Brain microvascular endothelial cell (primary cell): ENCODE measurements around the gene AKIRIN2.

Experiments used
- DNase-seq: peaks from one replicate; pipeline ENCODE4 v3.0.0-alpha.2; 2020
- H3K27ac ChIP-seq: fragments of 250-450 bp; sonication (Bioruptor Pico); 2 replicates; pipeline ENCODE4 v1.5.1; 2020; ENCODE audit warnings: mild to moderate bottlenecking, moderate library complexity
- H3K27me3 ChIP-seq: fragments of 250-450 bp; sonication (Bioruptor Pico); replicated peaks from 2 replicates; pipeline ENCODE4 v1.5.1; 2020; ENCODE audit warnings: mild to moderate bottlenecking
- H3K36me3 ChIP-seq: fragments of 250-450 bp; sonication (Bioruptor Pico); replicated peaks from 2 replicates; pipeline ENCODE4 v1.5.1; 2020; ENCODE audit warnings: mild to moderate bottlenecking
- H3K4me3 ChIP-seq: 2 replicates; pipeline ENCODE4 v1.5.1; 2011; ENCODE audit warnings: low read depth, mild to moderate bottlenecking, control low read depth, low read length, moderate library complexity
- CTCF ChIP-seq: IDR thresholded peaks from 2 replicates; pipeline ENCODE4 v1.5.1; 2011; ENCODE audit warnings: low read depth, mild to moderate bottlenecking, moderate library complexity, low read length, control low read depth, inconsistent platforms; ENCODE audit errors: missing control alignments
- in situ Hi-C: cut with HindIII; loops from 2 replicates; pipeline ENCODE4 v1.10.0; 2017; ENCODE audit warnings: low sequenced_read_pairs, low pct_ligation_motif_present

The AKIRIN2 gene

GRCh38 chr6:87701676-87702588, at the start of gene AKIRIN2:
AKIRIN2 (minus strand) TSS chr6:87702233; CDS start chr6:87701684, 549 bp downstream.
- Histone ChIP-seq H3K27me3 (no peaks in the 10 kb centered on the region), H3K4me3 (peak within 1 kb of the TSS; percentile 90), H3K36me3 (no peaks in the 10 kb centered on the region), H3K27ac (peak within 1 kb of the TSS; percentile 90)
- DNase-seq, result peak; percentile 99
- in situ Hi-C loops, result no loop called here
- no peak for TF ChIP-seq CTCF

GRCh38 chr6:87747646-87748045, 45.6 kb upstream of the AKIRIN2 start:
- no peaks in the 10 kb centered on the region for H3K27me3 ChIP-seq
- H3K36me3 ChIP-seq, result no peaks in the 10 kb centered on the region
- H3K27ac ChIP-seq, result no peak overlapping the region
- TF ChIP-seq CTCF, result no peak
- no peak overlapping the region for H3K4me3 ChIP-seq
- DNase-seq, result no peak
- in situ Hi-C loops, result no loop called here

GRCh38 chr6:87745966-87746721, 44.1 kb upstream of the AKIRIN2 start:
- Histone ChIP-seq H3K4me3 (no peak overlapping the region), H3K27me3 (no peaks in the 10 kb centered on the region), H3K36me3 (no peaks in the 10 kb centered on the region), H3K27ac (no peak overlapping the region)
- in situ Hi-C loops, result no loop called here
- no peak for DNase-seq
- no peak for TF ChIP-seq CTCF

GRCh38 chr6:87743454-87743853, 41.4 kb upstream of the AKIRIN2 start:
- DNase-seq, result no peak
- in situ Hi-C loops, result no loop called here
- Histone ChIP-seq H3K27ac (no peak overlapping the region), H3K27me3 (no peaks in the 10 kb centered on the region), H3K36me3 (no peaks in the 10 kb centered on the region), H3K4me3 (no peak overlapping the region)
- no peak for TF ChIP-seq CTCF

GRCh38 chr6:87742106-87742505, 40.1 kb upstream of the AKIRIN2 start:
- H3K36me3 ChIP-seq, result no peaks in the 10 kb centered on the region
- DNase-seq, result no peak
- in situ Hi-C loops, result no loop called here
- no peak overlapping the region for H3K27ac ChIP-seq
- no peak overlapping the region for H3K4me3 ChIP-seq
- TF ChIP-seq CTCF, result no peak
- no peaks in the 10 kb centered on the region for H3K27me3 ChIP-seq
